ENCODE data around the gene SNIP1. TPM values are rescaled to one million over a fixed set of nuclear protein-coding genes. Genes with fewer than 3 reads are reported as not detected.

Gene SNIP1
- total and polyA plus RNA-seq, 2 of the 8 experiments (the other 6 are each of a cell fraction or from before 2014, with no cell fraction given), result 3.7 to 15.7 TPM

- TF ChIP-seq NANOG (IDR thresholded peaks at IDR 0.05; ENCODE audit: insufficient read depth, low read depth, low read length, poor library complexity, severe bottlenecking) (no peak), SP4 (IDR thresholded peaks at IDR 0.05; ENCODE audit: low read length) (no peak), RXRA (IDR thresholded peaks at IDR 0.05; ENCODE audit: insufficient read depth, low read depth, low read length) (no peak), MAX (IDR thresholded peaks at IDR 0.05) (no peak), CEBPB (IDR thresholded peaks at IDR 0.05; ENCODE audit: low read depth, low read length) (no peak), SIN3A (conservative IDR thresholded peaks at IDR 0.05 in 1 of 2, IDR thresholded peaks at IDR 0.05 in 1 of 2; ENCODE audit: low read depth in 1 of 2, low read length in 2 of 2) (no peak), NRF1 (IDR thresholded peaks at IDR 0.05; ENCODE audit: low read depth, low read length) (no peak), TAF7 (optimal IDR thresholded peaks at IDR 0.05; ENCODE audit: borderline replicate concordance, low read depth, low read length) (no peak), CTBP2 (IDR thresholded peaks at IDR 0.05; ENCODE audit: borderline replicate concordance, insufficient read depth, insufficient read length, low read length) (no peak), SRF (IDR thresholded peaks at IDR 0.05; ENCODE audit: low read depth, low read length) (no peak), BACH1 (IDR thresholded peaks at IDR 0.05; ENCODE audit: low read length) (0 out of 2 replicates have a peak, but pooled peaks have one; percentile 33), KDM1A (IDR thresholded peaks at IDR 0.05; ENCODE audit: borderline replicate concordance, low read length) (peak; percentile 84), EGR1 (IDR thresholded peaks at IDR 0.05; ENCODE audit: borderline replicate concordance, low read depth, low read length) (no peak), RNF2 (IDR thresholded peaks at IDR 0.05; ENCODE audit: borderline replicate concordance, low read depth, low read length, missing control alignments, poor library complexity, severe bottlenecking) (no peak), CHD2 (IDR thresholded peaks at IDR 0.05; ENCODE audit: low read length) (no peak), TAF1 (IDR thresholded peaks at IDR 0.05; ENCODE audit: low read depth, low read length) (no peak), ASH2L (IDR thresholded peaks at IDR 0.05; ENCODE audit: low read length) (peak; percentile 19), KDM4A (IDR thresholded peaks at IDR 0.05; ENCODE audit: low read depth, low read length, severe bottlenecking) (no peak), CTCF (IDR thresholded peaks at IDR 0.05; ENCODE audit: control extremely low read depth in 1 of 3, insufficient read depth in 1 of 3, low read depth in 1 of 3, low read length in 3 of 3) (peak; percentile 57 to 90 (median 90)), YY1 (IDR thresholded peaks at IDR 0.05; ENCODE audit: low read depth, low read length) (no peak)
Measured at GRCh38 chr1:37561133-37562132, 7.3 kb upstream of the SNIP1 start (continued).
